GM21515 (cell line): ENCODE measurements around the gene FAM120AOS.

ENCODE experiments used
- ATAC-seq: cut with Tn5 transposase; IDR thresholded peaks from one replicate; pipeline ENCODE4 v1.9.1; 2021; ENCODE audit not compliant: unreplicated experiment

Gene FAM120AOS

GRCh38 chr9:93467462-93467861 is 14.1 kb upstream of the FAM120AOS start:
- ATAC-seq = no peak

GRCh38 chr9:93467062-93467416 is 13.7 kb upstream of the FAM120AOS start:
- no peak for ATAC-seq

GRCh38 chr9:93466416-93467061 is 13.2 kb upstream of the FAM120AOS start:
- no peak for ATAC-seq

DNA sequence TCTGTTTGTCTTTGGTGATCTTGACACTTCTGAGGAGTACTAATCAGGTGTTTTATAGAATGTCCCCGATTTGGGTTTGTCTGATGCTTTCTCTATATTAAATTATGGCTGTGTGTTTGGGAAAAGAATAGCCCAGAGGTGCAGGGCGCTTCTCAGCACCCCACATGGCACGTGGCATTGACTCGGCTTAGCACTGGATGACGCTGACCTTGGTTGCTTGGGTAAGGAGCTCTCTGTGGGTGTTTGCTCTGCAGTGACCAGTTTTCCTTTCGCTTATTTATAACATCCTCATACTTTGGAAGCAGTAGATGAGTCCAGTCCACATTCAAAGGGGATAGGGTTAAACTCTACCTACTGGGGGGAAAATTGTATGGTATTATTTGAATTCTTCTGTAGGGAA is 12.5 kb upstream of the FAM120AOS start:
- ATAC-seq = no peak

DNA sequence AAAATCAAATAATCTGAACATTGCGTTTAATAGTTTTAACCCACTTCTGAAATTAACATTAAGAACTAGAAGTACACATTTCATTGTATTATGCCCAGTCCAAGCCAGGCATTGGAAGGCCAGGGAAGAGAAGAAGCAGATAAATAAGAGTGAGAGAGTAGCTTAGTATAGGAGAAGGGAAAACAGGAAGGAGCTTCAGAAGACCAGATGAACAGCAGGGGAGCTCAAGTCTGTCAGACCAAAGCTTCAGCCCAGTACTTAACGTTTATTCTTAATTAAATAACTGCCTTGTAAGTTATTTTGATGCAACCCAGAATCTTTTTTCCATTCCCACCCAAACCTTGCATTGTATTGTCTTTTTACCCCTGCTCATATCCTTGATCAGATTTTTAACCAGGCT is 11.5 kb upstream of the FAM120AOS start:
- no peak for ATAC-seq

DNA sequence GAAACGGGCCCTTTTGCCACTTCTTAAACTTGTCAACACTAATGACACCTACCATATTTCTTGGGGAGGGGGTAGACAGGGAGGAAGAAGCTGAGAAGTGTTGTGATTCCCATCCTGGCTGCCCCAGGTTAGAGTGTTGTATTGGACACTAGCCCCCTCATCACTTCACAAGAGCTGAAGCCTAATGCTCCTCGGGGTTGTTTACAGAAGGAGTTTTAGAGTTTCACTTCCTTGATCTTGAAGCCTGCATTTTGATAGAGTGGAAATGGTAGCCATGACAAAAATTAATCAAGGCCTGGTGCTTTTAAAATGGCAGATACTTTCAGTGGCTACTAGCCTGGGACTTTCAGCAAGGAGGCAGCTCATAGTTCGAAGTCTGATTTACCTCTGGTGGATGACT is 11.0 kb upstream of the FAM120AOS start:
- no peak for ATAC-seq

- no peak for ATAC-seq
These were observed 10.4 kb upstream of the FAM120AOS start for GRCh38 chr9:93463638-93464248.

DNA sequence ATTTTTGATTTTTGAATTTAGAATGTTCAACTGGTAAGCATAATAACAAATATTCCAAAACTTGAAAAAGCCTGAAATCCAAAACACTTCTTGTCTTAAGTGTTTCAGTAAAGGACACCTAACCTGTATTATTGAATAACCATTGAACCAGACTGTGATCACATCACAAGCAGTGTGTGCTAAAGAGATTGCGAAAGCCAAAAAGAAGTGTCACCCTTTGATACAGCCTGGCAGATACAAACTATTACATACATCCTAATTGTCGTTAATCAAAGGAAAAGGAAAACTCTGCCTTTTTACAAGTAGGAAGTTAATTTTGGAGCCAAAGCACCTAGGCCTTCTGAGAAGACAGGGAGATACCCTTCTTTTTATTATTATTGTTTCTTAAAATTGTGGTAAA is 8.4 kb upstream of the FAM120AOS start:
- no peak for ATAC-seq

- no peak for ATAC-seq
These were observed 8.0 kb upstream of the FAM120AOS start for GRCh38 chr9:93461414-93461743.

DNA sequence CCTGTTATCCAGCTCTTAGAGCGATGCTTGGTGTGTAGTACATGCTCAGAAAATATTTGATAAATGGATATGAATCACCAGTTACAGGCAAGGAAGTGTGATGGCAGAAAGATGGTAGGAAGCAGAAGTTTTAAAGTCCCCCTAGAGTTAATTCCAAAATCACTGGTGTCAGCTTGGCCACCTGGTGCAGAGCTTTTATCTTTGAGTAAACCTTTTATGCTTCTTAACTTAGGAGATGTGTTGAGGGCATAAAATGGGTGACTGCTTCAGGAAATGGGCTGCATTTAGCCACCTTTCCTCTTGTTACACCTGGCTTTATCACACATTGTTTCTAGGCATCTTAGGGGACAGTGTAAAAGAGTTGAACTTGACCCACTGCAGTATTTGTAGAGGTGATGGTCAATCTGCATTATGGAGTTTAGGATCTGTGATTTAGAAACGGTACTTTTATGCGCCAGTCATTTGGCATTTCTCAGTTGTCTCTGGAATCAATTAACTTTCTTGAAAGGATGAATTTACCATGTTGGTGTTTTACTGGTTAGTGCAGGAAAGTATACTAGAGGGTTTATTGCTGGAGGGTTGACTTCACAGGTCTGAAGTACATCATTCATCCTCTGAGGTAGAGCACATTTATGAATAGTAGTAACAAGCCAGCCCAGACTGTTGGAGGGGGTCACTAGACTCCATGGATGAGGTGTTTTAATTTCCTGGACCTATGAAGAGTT is 7.5 kb upstream of the FAM120AOS start:
- no peak for ATAC-seq

GRCh38 chr9:93459432-93459847 is 6.1 kb upstream of the FAM120AOS start:
- no peak for ATAC-seq

DNA sequence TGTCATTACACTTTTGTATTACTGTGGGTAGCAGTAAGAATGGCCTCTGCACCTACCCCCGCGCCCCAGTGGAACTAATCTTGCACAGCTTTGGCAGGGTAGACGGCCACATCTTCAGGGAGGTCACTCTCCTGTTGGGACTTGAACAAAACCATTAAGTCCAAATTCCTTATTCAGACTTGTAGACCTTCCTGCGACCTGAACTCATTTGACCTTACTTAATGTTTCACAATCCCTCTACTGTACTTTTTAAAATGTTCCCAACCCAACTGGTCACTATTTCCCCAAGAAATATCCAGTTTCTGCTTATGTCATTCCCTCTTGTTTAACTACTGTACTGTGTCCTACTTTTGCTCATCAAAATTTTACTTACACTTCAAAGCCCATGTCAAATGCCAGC is 5.3 kb upstream of the FAM120AOS start:
- ATAC-seq = no peak

GRCh38 chr9:93457006-93457405 is 3.6 kb upstream of the FAM120AOS start:
- no peak for ATAC-seq

DNA sequence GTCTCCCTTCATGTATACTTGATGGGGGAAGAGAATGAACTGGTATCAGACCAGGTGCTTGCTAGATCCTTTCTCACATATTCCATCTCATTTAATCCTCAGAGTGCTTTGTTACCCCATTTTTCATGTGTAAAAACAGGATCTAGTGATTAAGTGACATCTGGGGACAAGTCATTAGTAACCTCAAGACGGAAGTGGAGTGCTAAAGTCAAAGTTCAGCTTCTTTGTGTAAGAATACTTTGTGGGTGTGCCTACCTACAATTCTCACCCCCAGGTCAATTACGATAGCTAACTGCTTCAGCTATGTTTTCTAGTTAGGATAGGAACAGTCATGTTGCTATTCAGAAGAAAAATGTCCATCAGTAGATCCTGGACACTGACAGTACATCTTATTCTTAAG is 3.1 kb upstream of the FAM120AOS start:
- no peak for ATAC-seq

- no peak for ATAC-seq
These were observed 2.6 kb upstream of the FAM120AOS start for GRCh38 chr9:93456022-93456421.

GRCh38 chr9:93452710-93453046 is 703 bp downstream of the FAM120AOS start:
- ATAC-seq = no peak

- ATAC-seq = no peak
These were observed 1.3 kb downstream of the FAM120AOS start for GRCh38 chr9:93451849-93452709.

GRCh38 chr9:93450945-93451815 is 2.2 kb downstream of the FAM120AOS start, which contains the start of gene FAM120A:
FAM120A (plus strand) TSS chr9:93451685; CDS start chr9:93451916, 231 bp downstream.
- peak; percentile 50 for ATAC-seq

DNA sequence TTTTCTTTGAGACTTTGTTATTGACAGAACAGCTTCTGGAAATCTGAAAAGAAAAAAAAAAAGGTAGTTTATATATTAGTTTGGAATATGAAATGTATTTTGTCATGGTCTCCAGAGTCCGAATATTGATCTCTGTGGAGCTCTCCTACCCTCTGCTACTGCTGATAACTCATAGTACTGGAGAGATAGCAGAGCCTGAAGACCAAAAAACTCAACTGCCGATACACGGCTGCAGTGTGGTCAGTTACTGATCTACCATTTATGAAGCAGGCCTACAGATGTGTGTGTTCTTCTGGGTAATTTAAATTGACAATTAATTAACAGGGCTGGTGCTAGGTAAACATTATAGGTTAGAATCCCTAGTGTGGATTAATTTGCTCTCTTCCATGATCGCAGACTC is 5.7 kb downstream of the FAM120AOS start:
- no peak for ATAC-seq

DNA sequence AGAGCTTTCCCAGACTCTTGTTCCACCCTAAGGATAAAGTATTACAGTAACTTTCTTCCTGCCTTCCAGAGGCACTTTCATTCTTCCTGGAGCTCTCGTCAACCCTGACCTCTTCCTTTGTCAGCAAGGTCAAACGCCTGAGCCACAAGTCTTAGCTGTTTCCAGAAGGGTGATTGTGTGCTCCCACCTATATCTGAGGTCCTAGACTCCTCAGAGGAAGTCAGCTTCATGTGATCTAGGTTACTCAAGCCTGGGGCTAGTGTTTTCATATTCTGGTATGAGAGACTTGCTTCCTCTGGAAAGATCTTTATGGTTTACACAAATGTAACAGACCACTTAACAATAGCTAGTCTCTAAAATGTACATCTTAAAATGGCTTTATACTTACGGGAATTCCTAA is 7.3 kb downstream of the FAM120AOS start:
- ATAC-seq = no peak
